ENCODE measurements around the gene TFDP2. TPM values are rescaled to one million over a fixed set of nuclear protein-coding genes. Genes with fewer than 3 reads are reported as not detected.
"Not testable (repeated sequence)": the region's sequence is repeated elsewhere in the genome, so short reads cannot be mapped to it uniquely, and the experiment has no call there.

Gene TFDP2
- total and polyA plus RNA-seq, 2 experiments from 2014 or later: 150 to 410 TPM

- TF ChIP-seq, protein P1, sequence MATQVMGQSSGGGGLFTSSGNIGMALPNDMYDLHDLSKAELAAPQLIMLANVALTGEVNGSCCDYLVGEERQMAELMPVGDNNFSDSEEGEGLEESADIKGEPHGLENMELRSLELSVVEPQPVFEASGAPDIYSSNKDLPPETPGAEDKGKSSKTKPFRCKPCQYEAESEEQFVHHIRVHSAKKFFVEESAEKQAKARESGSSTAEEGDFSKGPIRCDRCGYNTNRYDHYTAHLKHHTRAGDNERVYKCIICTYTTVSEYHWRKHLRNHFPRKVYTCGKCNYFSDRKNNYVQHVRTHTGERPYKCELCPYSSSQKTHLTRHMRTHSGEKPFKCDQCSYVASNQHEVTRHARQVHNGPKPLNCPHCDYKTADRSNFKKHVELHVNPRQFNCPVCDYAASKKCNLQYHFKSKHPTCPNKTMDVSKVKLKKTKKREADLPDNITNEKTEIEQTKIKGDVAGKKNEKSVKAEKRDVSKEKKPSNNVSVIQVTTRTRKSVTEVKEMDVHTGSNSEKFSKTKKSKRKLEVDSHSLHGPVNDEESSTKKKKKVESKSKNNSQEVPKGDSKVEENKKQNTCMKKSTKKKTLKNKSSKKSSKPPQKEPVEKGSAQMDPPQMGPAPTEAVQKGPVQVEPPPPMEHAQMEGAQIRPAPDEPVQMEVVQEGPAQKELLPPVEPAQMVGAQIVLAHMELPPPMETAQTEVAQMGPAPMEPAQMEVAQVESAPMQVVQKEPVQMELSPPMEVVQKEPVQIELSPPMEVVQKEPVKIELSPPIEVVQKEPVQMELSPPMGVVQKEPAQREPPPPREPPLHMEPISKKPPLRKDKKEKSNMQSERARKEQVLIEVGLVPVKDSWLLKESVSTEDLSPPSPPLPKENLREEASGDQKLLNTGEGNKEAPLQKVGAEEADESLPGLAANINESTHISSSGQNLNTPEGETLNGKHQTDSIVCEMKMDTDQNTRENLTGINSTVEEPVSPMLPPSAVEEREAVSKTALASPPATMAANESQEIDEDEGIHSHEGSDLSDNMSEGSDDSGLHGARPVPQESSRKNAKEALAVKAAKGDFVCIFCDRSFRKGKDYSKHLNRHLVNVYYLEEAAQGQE (IDR thresholded peaks at IDR 0.05; ENCODE audit: unreplicated experiment): no peak
- no peak for TF ChIP-seq CREB1 (CRISPR knock-in tag; IDR thresholded peaks at IDR 0.05; ENCODE audit: low read depth)
- no peak for TF ChIP-seq JUNB (IDR thresholded peaks at IDR 0.05; ENCODE audit: unreplicated experiment)
- no peak for TF ChIP-seq NANOG (IDR thresholded peaks at IDR 0.05; ENCODE audit: borderline replicate concordance)
- TF ChIP-seq ZNF331 (CRISPR knock-in tag; IDR thresholded peaks at IDR 0.05; ENCODE audit: low read depth): no peak
- TF ChIP-seq, protein P2, sequence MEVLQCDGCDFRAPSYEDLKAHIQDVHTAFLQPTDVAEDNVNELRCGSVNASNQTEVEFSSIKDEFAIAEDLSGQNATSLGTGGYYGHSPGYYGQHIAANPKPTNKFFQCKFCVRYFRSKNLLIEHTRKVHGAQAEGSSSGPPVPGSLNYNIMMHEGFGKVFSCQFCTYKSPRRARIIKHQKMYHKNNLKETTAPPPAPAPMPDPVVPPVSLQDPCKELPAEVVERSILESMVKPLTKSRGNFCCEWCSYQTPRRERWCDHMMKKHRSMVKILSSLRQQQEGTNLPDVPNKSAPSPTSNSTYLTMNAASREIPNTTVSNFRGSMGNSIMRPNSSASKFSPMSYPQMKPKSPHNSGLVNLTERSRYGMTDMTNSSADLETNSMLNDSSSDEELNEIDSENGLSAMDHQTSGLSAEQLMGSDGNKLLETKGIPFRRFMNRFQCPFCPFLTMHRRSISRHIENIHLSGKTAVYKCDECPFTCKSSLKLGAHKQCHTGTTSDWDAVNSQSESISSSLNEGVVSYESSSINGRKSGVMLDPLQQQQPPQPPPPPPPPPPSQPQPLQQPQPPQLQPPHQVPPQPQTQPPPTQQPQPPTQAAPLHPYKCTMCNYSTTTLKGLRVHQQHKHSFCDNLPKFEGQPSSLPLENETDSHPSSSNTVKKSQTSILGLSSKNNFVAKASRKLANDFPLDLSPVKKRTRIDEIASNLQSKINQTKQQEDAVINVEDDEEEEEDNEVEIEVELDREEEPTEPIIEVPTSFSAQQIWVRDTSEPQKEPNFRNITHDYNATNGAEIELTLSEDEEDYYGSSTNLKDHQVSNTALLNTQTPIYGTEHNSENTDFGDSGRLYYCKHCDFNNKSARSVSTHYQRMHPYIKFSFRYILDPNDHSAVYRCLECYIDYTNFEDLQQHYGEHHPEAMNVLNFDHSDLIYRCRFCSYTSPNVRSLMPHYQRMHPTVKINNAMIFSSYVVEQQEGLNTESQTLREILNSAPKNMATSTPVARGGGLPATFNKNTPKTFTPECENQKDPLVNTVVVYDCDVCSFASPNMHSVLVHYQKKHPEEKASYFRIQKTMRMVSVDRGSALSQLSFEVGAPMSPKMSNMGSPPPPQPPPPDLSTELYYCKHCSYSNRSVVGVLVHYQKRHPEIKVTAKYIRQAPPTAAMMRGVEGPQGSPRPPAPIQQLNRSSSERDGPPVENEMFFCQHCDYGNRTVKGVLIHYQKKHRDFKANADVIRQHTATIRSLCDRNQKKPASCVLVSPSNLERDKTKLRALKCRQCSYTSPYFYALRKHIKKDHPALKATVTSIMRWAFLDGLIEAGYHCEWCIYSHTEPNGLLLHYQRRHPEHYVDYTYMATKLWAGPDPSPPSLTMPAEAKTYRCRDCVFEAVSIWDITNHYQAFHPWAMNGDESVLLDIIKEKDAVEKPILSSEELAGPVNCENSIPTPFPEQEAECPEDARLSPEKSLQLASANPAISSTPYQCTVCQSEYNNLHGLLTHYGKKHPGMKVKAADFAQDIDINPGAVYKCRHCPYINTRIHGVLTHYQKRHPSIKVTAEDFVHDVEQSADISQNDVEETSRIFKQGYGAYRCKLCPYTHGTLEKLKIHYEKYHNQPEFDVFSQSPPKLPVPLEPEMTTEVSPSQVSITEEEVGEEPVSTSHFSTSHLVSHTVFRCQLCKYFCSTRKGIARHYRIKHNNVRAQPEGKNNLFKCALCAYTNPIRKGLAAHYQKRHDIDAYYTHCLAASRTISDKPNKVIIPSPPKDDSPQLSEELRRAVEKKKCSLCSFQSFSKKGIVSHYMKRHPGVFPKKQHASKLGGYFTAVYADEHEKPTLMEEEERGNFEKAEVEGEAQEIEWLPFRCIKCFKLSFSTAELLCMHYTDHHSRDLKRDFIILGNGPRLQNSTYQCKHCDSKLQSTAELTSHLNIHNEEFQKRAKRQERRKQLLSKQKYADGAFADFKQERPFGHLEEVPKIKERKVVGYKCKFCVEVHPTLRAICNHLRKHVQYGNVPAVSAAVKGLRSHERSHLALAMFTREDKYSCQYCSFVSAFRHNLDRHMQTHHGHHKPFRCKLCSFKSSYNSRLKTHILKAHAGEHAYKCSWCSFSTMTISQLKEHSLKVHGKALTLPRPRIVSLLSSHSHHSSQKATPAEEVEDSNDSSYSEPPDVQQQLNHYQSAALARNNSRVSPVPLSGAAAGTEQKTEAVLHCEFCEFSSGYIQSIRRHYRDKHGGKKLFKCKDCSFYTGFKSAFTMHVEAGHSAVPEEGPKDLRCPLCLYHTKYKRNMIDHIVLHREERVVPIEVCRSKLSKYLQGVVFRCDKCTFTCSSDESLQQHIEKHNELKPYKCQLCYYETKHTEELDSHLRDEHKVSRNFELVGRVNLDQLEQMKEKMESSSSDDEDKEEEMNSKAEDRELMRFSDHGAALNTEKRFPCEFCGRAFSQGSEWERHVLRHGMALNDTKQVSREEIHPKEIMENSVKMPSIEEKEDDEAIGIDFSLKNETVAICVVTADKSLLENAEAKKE (CRISPR knock-in tag; IDR thresholded peaks at IDR 0.05): no peak
- TF ChIP-seq EZH2phosphoT487 (IDR thresholded peaks at IDR 0.05; ENCODE audit: unreplicated experiment): no peak
Observed at GRCh38 chr3:141926929-141927328, 222.4 kb downstream of the TFDP2 start (continued).

GRCh38 chr3:141925677-141926076, 223.7 kb downstream of the TFDP2 start:
- not testable (repeated sequence) for H3K27me3 ChIP-seq (ENCODE audit: insufficient read depth); H4K20me1 ChIP-seq (replicated peaks; ENCODE audit: insufficient read depth); H3K4me2 ChIP-seq; DNase-seq (ENCODE audit: low spot score); H3K27ac Mint-ChIP-seq; H3K4me3 ChIP-seq; H3K27ac ChIP-seq (ENCODE audit: low read depth); ATAC-seq; H3K9me3 Mint-ChIP-seq; H3F3A ChIP-seq (replicated peaks; ENCODE audit: low read depth); H3K4me3 Mint-ChIP-seq; H3K4me1 ChIP-seq (ENCODE audit: insufficient read depth); H3K79me2 ChIP-seq (replicated peaks; ENCODE audit: insufficient read depth); H2AFZ ChIP-seq; H3K27me3 Mint-ChIP-seq (ENCODE audit: insufficient read depth, low read depth, poor library complexity); H3K9me2 ChIP-seq (ENCODE audit: insufficient read depth)
- peaks cover 12% of the 10 kb centered on the region; the same call in 2 of the 3 replicates for H3K4me1 Mint-ChIP-seq
- peaks cover 24% of the 10 kb centered on the region for H3K36me3 ChIP-seq (ENCODE audit: insufficient read depth)
- peaks cover 61% of the 10 kb centered on the region for H3K36me3 Mint-ChIP-seq (ENCODE audit: low read depth)

All from GM23338 (cell line).